K562 (cell line): ENCODE results near the gene IFIT2.

Experiments
- CBFB ChIP-seq: sonication (generic); formaldehyde crosslinking; IDR thresholded peaks from 2 replicates; pipeline ENCODE4 v1.4.0; 2020; ENCODE audit warnings: mild to moderate bottlenecking, missing genetic modification reagents
- CHD4 ChIP-seq: fragments of 200-600 bp; sonication (generic); IDR thresholded peaks from 3 replicates; pipeline ENCODE4 v1.6.1; 2012; ENCODE audit warnings: low read depth, mild to moderate bottlenecking, mixed read lengths, low read length, inconsistent platforms; ENCODE audit not compliant: insufficient read depth, insufficient replicate concordance, poor library complexity, severe bottlenecking
- EP300 ChIP-seq: IDR thresholded peaks from 2 replicates; pipeline ENCODE4 v1.6.1; 2012; ENCODE audit warnings: low read length, improper control_type of control experiment
- RNF2 ChIP-seq: sonication (generic); IDR thresholded peaks from 2 replicates; pipeline ENCODE4 v1.6.1; 2016
- ZFP36 ChIP-seq: fragments of 150-350 bp; IDR thresholded peaks from 2 replicates; pipeline ENCODE4 v1.6.1; 2018; ENCODE audit warnings: low read length, low read depth; ENCODE audit not compliant: partially characterized antibody

- no peak for TF ChIP-seq ZFP36
- TF ChIP-seq CHD4 = no peak
- no peak for TF ChIP-seq EP300
- TF ChIP-seq RNF2 = no peak
- no peak for TF ChIP-seq CBFB
These were observed 28.2 kb upstream of the IFIT2 start for GRCh38 chr10:89273680-89274079.
